Frontal cortex (tissue), 1 donor: ENCODE data around the gene OLA1. TPM values are rescaled to one million over a fixed set of nuclear protein-coding genes. Genes with fewer than 3 reads are reported as not detected.

Experiments used
- small RNA-seq: library from RNA; depleted of rRNA; stranded (forward); fragments of <200 nt; gene quantifications from one replicate; pipeline ENCODE3, GENCODE V24; 2014
- total RNA-seq: library from RNA; depleted of rRNA; stranded (reverse); fragments of >200 nt; gene quantifications from one replicate; pipeline ENCODE4 v1.2.3, GENCODE V29; 2014

The OLA1 gene
- total RNA-seq, 1 donor from 2014 or later, result 114 TPM

Small RNA genes lying within 50 kb of the gene (small RNA-seq; reads per million reads assigned to genes)
- gene RF00019, result not detected

Other genes with a start within 250 kb of the OLA1 start
- gene SP9, start 86.4 kb upstream of the OLA1 start, total RNA-seq, result 7.7 TPM
- 42.4 TPM for gene SCRN3, start 147.2 kb upstream of the OLA1 start, total RNA-seq
- 14.7 TPM for gene GPR155, start 238.5 kb upstream of the OLA1 start, total RNA-seq